G401 (cell line): ENCODE results near the gene MTFR1L. TPM values are rescaled to one million over a fixed set of nuclear protein-coding genes. Genes with fewer than 3 reads are reported as not detected.

Experiments
- DNase-seq: peaks from one replicate; pipeline ENCODE4 v3.0.0-alpha.2; 2015; ENCODE audit warnings: low spot score
- in situ Hi-C: cut with HindIII; loops from 2 replicates; pipeline ENCODE4 v1.10.0; 2016; ENCODE audit warnings: low sequenced_read_pairs, mixed read lengths
- total RNA-seq: library from RNA; depleted of rRNA; stranded (reverse); fragments of >200 nt; shearing (Covaris generic); gene quantifications from 2 replicates; pipeline ENCODE4 v1.2.3, GENCODE V29; 2014; rRNA removed

The MTFR1L gene
- total RNA-seq: 21.0 and 32.6 TPM in 2 replicates

DNA sequence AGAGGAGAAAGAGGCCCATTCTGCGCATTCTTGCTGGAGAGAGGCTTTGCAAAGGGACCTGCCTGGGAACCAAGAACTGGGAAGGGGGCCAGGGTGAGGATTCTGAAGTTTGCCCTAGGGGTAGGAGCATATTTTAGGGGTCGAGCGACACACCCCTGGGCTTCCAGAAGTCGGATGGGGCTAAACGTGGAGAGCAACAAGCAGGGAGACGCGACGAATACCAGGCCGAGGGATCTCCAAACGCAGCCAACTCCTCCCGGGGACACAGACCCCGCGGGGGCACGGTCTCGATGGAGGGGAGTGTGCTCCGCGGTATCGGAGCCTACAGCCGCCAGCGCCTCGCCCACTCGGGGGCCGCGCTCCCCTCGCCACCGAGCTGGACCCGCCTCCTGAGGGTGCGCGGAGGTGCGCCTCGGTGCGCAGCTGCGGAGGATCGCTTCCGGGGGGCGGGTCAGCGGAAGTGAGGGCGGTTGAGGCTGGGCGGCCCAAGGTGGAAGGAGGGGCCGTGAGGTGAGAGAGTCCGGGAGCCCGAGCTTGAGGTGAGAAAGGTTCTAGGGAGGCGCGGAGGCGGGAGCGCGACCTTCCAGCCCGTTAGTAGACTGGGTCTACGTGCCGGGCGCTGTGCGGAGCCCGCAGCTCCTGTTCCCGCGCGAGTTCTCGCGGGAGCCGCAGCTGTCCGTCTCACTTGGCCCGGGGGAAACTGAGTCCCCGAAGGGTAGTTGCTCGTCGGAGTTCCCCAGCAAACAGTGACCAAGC, at the start of gene MTFR1L:
MTFR1L (plus strand) TSS at position 464 of the 756 bp plus-strand sequence. CDS start 3,151 bp downstream, outside the sequence.
- in situ Hi-C loops: no loop called here
- peak; percentile 82 for DNase-seq

DNA sequence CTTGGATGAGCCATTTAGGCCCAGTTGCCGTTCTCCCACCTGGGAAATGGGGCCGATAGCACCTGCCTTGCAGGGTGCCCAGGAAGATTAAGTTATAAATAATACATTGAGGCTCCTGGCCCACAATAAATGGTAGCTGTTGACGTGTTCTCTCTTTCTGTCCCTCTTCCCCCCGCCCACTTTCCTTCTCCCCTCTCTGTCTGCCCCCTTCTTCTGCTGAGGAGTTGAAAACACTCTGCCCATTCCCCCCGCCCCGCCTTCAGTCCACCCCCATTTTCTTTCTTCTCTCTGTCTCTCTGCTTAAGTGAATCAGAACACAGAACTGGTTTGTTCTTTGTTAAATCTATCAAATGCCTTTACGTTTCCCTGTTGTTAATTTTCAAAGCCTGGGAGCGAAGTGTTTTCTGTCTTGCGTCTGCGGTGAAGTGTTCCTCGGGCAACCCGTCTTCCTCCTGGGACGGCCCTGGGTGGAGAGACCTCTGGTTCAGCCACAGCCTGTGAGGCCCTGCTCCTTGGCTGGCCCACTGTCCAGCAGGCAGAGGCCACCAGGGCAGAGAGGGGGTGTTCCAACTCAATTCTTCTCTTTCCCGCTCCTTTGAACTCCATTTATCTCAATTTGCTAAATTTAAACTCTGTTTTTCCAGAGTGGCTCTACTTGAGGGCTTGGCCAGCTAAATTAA, 49.1 kb upstream of the MTFR1L start:
- DNase-seq: no peak
- in situ Hi-C loops: no loop called here

DNA sequence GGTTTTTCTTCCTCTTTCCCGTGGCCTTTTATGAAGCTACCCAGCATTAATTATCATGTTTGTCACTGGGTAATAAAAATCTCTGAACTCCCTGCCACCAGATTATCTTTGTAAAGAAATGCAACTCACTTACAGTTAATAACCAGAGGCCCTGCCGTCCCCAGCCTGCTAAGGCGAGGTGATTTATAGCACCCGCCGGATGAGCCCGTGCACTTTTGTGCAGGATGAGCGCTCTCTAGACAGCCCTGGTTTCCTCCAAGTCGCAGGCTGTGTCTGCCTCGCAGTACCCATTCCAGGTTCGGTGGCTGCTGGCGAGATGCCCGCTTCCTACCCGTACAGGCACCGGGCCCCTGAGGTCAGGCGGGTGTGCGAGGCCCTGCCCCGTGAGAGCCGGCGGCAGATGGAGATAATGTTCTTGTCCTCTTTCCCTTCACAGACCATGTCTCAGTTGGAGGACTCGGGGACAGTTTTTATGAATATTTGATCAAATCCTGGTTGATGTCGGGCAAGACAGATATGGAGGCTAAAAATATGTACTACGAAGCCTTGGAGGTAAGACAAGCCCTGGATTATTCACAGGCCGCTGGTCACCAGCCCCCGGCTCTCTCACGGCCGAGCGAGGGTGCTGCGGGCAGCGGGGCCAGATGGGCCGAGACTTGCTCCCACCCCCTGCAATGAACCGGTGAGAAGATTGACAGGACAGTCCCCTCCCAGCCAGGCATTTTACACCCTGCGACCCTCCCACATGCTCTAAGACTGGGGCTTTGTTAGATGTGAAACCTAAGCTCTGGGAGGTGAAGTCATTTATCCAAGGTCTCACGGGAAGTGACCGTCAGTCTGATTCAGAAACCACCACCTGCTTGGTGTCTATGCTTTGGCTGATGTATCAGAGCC, 48.3 kb upstream of the MTFR1L start:
- in situ Hi-C loops: no loop called here
- DNase-seq: peak; percentile 84

DNA sequence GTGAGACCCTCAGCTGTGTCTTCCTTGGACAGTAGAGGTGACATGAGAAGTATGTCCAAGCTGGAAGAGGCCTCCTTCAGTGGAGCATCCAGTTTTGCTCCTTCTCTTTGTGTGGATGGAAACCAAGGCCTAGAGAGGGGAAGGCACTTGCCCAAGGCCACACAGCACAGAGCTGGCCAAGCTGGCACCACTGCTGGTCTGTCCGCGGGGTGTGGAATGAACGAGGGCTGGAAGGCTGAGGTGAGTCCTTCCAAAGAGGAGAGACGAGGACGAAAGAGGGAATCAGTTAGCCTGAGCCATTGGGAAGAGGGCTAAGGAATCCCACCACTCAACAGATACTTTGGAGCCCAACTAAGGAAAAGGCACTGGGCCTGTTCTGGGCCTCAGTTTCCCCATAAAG, 47.6 kb upstream of the MTFR1L start:
- no peak for DNase-seq
- in situ Hi-C loops: no loop called here

DNA sequence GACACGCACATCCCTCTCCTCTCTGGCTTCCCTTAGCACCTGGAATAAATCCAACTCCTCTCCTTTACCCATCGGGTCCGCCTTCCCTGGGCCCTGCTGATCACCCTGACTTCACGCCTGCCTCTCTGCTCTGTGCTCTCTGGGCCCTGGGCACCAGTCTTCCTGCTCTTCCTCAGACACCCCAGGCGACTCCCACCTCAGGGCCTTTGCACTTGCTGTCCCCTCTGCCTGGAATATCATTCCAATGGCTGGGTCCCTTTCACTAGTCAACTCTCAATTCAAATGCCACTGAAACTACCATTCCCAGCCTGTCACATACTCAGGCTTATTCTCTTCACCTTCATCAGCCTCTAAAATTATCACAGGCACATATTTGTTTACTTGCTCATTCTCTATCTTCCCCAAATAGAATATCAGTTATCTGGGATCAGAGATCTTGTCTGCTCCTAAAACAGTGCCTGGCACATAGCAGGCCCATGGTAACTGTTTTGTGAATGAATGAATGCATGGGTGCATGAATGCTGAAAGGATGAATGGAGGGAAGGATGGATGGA, 47.0 kb upstream of the MTFR1L start:
- in situ Hi-C loops: no loop called here

DNA sequence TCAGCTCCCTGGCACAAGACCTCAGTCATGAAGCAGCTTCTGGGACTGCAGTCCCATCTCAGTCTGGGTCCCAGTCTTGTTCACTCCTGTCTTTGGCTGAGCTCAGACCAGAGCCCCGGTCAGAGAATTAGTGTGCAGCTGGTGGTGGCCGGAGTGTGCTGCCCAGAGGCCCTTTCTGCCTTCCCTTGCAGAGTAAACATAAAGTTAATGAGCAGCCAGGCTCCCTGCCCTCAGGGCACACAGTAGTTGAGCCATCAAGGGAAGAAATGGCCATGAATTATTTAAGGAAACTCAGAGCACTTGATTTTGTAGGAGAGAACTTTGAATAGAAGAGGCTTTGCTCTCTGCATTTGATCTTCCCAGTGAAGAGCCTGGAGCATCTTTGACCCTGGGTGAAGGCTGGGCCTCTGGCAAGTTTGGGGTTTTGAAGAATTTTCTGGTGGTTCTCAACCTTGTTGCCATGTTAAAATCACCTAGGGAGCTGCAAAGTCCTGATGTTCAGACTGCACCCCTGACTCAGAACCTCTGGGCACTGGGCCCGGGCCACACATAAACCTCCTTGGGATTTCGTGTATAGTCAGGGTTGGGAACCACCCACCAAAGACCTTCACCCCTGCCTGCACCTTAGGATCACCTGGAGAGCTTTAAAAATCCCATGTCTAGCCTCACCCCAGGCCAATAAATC, 46.2 kb upstream of the MTFR1L start:
- DNase-seq: no peak

More for the DNA sequence above, 47.0 kb upstream of the MTFR1L start:
- DNase-seq: no peak

DNA sequence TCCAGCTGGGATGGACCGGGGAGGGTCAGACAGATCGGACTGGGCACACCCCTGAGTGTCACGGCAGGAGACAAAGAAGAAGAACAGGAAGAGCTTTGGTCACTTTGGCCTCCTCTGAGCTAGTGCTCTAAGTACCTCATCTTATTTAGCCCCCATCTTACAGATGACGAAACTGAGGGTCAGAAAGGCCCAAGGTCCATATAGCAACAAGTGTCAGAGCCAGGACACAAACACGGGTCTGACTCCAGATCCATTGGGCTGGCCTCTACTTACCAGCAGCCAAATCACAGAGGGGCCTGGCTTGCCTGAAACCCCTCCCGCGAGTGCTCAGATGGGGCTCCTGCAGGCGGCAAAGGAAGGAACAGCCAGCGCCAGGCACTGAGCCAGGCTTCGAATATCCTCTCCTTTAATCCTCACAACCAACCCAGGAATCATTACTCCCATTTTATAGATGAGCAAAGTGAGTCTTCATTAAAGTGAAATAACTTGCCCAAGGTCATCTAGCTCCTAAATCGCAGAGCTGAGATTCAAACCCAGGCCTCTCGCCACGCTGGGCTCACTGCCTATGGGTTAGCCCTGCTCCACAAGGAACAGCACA, 45.4 kb upstream of the MTFR1L start:
- DNase-seq: peak; percentile 59
- in situ Hi-C loops: no loop called here

More for the DNA sequence above, 46.2 kb upstream of the MTFR1L start:
- in situ Hi-C loops: no loop called here

DNA sequence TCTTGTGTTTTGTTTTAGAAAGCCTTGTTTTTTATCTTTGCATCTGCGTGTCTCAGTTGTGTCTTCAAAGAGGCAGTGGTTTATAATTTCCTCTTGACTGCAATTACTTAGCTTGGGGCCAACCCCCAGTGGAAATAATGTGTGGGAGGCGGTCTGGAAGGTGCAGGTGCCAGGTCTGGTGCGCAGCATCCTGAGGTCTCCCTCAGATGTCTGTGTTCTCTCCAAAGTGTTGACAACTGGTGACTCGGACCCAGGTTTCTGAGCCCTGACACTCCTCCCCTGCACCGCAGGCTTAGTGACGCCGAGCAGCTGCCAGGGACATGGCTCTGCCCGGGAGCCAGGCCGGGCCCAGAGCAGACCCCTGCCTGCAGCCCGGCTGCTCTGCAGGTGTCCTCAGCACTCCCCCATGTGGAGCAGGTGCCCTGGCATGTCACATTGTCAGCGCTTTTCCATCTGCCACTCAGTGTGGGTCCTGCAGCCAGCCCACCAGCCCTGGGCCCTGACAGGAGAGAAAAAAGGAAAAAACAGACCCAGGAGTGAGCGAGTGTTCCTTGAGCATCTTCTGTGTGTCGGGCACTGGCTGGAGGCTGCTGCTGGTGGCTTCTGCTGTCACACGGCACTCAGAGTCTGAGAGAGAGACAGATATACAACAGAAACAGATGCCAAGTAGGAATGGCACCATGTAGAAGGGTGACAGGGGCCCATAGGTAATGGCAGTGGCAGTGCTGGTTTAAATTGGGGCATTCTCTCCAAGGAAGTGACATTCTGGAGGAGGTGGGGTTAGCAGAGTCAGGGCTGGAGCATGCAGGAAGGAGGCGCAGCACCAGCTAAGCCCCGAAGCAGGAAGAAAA, 44.6 kb upstream of the MTFR1L start:
- in situ Hi-C loops: no loop called here
- DNase-seq: peak; percentile 69

DNA sequence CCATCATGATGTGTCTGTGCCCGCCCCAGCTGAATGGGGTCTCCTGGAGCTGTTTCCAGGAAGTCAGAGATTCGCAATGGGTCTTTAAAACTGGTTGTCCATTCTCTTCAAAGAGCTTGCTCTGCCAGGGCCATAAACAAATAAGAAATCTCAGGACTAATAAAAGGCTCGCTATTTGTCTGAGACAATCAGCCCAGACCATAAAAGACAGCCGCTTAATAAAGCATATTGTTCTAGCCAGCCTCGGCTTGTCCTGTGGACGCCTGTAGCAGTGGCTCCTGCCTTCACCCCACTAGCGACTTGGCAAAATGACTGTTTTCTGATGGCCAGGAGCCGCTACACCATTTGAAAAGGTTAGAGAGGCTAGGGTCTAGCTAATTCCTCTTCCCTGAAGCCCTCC, 40.4 kb upstream of the MTFR1L start:
- no peak for DNase-seq
- in situ Hi-C loops: no loop called here

DNA sequence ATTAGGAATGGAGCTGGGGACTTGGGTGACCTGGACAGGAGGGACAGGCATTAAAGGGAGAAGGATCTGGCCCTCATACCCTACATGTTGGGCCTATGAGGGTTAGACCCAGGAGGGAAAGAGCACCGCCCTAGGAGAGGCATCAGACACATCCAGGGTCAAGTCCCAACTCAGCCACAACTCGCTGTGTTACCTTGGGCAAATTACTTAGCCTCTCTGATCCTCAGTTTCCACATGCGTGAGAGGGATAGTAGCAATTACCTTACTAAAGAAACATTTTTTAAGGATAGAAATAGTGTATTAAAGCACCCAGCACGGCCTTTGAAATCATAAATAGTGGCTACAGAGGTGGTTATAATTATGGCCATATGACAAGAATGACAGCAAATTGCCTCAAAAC, 39.9 kb upstream of the MTFR1L start:
- in situ Hi-C loops: no loop called here
- no peak for DNase-seq

DNA sequence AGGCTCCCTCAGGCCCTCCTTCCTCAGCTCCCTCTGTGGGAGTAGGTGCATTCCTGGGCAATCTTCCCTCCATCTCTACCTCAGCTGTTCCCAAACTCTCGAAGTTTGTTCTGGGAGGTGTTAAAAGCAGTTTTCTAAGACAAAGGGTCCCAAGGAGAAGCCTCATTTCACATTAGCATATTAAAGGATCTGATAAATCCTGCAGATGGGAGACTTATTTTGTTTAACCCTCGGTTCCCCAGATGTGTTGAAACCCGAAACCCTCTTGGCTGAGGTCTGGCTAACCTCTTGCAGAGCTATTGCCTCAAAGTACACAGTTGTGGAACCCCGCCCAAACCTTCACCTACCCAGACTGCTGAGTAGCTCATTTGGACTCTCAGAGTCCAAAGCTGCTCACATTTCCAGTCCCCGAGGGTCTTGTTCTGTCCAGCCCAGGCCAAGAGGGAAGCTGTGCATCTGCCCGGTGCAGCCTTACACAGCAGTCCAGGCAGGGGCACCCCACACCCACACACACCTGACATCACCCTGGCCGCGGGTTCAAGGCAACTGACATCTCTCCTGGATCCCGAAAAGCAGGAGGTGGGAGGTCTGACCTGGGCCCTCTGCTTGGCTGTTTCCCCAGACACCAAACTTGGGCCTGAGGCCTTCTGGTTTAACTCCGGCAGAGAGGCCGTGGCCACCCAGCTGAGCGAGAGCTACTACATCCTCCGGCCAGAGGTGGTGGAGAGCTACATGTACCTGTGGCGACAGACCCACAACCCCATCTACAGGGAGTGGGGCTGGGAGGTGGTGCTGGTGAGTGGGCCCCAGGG, 39.2 kb upstream of the MTFR1L start:
- in situ Hi-C loops: no loop called here
- DNase-seq: no peak

DNA sequence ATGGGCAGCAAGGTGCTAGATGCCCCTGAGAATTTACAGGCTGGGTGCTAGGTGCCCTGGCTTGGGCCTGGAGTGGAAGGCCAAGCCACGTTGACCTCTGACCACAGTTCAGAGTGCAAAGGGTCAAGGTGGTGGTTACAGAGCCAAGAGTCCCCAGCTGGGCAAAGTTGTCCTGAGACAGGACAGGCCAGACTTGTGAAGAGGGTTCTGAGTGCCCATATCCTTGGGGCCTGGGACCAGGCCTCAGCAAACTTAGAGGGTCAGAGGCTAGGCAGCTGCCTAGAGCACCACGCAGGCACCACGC, 38.7 kb upstream of the MTFR1L start:
- no peak for DNase-seq
- in situ Hi-C loops: no loop called here

DNA sequence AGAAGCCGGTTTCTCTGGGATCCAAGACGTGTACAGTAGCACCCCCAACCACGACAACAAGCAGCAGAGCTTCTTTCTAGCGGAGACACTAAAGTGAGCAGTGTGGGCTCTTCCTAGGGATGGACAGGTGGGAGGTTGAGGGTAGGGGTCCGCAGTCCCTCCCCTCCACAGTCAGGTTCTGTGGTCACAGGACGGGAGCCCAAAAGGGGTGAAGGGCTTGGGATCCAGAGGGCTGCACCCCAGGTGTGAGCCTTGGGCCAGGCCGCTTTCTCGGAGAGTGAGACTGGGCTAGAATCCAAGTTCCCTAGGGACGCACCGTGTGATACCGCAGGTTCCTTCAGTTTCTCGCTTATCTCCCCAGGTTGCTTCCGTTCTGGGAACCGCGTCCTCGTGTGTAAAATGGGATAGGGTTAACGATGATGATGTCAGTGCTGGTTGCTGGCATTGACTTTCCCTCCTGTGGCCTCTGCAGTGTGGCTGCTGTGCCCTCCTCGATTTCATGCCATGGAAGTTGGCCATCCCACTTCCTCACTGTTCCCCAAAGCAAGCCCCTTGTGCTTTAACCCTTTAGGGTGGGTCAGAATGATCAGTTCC, 37.0 kb upstream of the MTFR1L start:
- in situ Hi-C loops: no loop called here
- no peak for DNase-seq

DNA sequence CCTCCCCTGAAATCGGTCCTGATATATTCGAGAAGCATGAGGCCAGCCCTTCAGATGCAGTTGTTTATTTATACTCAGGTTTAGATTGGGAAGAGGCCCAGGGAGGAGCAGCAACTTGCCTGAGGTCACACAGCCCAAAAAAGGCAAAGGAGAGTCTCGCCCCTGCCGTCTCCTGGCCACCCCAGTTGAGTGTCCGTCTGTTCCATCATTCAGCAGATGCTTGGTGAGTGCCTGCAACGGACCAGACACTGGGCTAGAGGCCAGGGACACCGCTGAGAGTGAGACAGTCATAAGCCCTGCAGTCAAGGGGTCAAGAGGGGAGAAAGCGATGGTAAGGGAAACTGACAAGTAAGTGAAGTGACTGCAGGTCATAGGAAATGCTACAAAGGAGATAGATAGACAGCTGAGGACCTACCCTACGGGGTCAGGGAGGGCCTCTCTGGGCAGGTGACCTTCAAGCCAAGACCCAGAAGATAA, 35.1 kb upstream of the MTFR1L start:
- peak; percentile 88 for DNase-seq
- in situ Hi-C loops: no loop called here

DNA sequence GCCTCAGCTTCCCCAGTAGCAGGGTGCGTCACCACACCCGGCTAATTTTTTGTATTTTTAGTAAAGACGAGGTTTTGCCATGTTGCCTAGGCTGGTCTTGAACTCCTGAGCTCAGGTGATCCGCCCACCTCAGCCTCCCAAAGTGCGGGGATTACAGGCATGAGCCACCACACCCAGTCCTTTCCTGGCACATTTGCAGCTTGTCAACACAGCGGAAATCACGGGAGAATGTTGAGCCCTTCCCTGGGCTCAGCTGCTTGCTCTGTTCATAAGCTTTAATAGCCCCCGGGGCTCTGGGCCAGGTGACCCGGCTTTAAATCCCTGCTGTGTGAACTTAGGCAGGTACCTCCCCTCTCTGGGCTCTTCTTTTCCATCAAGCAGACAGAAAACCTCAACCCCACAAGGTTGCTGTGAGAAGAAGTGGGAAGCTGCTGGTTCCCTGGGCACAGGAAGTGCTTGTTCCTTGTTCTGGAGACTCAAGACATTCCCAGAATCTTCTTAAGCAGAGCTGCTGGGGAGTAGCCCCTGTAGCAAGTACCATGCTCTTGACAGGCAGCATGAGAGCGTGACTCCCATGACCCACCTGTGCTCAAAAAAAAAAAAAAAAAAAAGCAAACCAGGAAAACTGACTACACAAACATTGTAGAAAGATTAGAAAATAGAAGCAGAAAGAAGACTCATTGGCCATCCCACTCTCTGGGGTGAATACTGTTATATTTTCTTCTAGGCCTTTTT, 34.3 kb upstream of the MTFR1L start:
- in situ Hi-C loops: no loop called here
- no peak for DNase-seq
